IgD-negative memory B cell (primary cell): ENCODE results near the gene MAGEE1. TPM values are rescaled to one million over a fixed set of nuclear protein-coding genes. Genes with fewer than 3 reads are reported as not detected.

ENCODE experiments used
- H3K27ac Mint-ChIP-seq, 3 donors: one replicate each; pipeline ENCODE4 v1.8.0; 2020 to 2022; ENCODE audit warnings: mild to moderate bottlenecking in 3 of 3, mixed read lengths in 3 of 3, moderate library complexity in 1 of 3
- H3K27me3 Mint-ChIP-seq: one replicate; pipeline ENCODE4 v1.8.0; 2021; ENCODE audit warnings: mixed read lengths
- H3K36me3 Mint-ChIP-seq: one replicate; pipeline ENCODE4 v1.8.0; 2020; ENCODE audit warnings: mild to moderate bottlenecking, mixed read lengths
- H3K4me1 Mint-ChIP-seq, 3 donors: one replicate each; pipeline ENCODE4 v1.8.0; 2020 to 2022; ENCODE audit warnings: mixed read lengths in 3 of 3, mild to moderate bottlenecking in 1 of 3
- H3K4me3 Mint-ChIP-seq, 4 donors: one replicate each; pipeline ENCODE4 v1.8.0; 2020 to 2022; ENCODE audit warnings: mild to moderate bottlenecking in 4 of 4, mixed read lengths in 4 of 4, moderate library complexity in 3 of 4
- H3K9me3 Mint-ChIP-seq, 3 donors: one replicate each; pipeline ENCODE4 v1.8.0; 2020 to 2021; ENCODE audit warnings: mixed read lengths in 3 of 3, mild to moderate bottlenecking in 1 of 3
- polyA plus RNA-seq: library from polyadenylated mRNA; unstranded; fragments of 300-500 nt; fragmentation: Illumina TruSeq; gene quantifications from one replicate; pipeline ENCODE4 v1.2.3, GENCODE V29; 2021

Gene MAGEE1, protein sequence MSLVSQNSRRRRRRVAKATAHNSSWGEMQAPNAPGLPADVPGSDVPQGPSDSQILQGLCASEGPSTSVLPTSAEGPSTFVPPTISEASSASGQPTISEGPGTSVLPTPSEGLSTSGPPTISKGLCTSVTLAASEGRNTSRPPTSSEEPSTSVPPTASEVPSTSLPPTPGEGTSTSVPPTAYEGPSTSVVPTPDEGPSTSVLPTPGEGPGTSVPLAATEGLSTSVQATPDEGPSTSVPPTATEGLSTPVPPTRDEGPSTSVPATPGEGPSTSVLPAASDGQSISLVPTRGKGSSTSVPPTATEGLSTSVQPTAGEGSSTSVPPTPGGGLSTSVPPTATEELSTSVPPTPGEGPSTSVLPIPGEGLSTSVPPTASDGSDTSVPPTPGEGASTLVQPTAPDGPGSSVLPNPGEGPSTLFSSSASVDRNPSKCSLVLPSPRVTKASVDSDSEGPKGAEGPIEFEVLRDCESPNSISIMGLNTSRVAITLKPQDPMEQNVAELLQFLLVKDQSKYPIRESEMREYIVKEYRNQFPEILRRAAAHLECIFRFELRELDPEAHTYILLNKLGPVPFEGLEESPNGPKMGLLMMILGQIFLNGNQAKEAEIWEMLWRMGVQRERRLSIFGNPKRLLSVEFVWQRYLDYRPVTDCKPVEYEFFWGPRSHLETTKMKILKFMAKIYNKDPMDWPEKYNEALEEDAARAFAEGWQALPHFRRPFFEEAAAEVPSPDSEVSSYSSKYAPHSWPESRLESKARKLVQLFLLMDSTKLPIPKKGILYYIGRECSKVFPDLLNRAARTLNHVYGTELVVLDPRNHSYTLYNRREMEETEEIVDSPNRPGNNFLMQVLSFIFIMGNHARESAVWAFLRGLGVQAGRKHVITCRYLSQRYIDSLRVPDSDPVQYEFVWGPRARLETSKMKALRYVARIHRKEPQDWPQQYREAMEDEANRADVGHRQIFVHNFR
- 3.6 TPM for polyA plus RNA-seq

DNA sequence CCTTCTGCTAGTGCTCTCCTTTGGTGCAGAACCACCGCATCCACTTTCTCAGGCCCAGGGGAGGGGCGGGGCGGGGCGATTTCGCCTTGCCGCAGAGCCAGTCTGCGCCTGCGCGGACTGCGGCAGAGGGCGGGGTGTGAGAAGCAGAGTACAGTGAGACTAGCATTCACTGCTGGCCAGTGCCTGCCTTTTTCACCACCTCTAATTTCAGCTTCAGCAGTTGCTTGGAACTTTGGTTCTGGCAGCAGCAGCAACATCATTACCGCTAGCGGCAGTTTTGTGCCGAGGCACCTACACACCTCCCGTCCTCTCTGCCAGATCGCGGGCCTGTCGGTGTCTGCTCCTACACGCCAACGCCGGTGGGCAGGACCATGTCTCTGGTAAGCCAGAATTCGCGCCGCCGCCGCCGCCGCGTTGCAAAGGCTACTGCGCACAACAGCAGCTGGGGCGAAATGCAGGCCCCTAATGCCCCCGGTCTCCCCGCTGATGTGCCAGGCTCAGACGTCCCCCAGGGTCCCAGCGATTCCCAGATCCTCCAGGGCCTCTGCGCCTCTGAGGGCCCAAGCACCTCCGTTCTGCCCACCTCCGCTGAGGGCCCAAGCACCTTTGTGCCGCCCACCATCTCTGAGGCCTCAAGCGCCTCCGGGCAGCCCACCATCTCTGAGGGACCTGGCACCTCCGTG lies at the start of gene MAGEE1:
Gene MAGEE1 (plus strand): TSS at position 151 of the 683 bp plus-strand sequence. CDS start 221 bp downstream, at position 372.
- Mint-ChIP-seq H3K27ac (peak within 1 kb of the TSS; percentile 60 to 96 (median 88)), H3K27me3 (no peaks in the 10 kb centered on the region), H3K4me1 (peaks cover under 1 to 8% (median 2%) of the 10 kb centered on the region in 3 donors), H3K36me3 (no peaks in the 10 kb centered on the region), H3K4me3 (peak within 1 kb of the TSS; percentile 89 to 94 (median 92)), H3K9me3 (no peaks in the 10 kb centered on the region)

DNA sequence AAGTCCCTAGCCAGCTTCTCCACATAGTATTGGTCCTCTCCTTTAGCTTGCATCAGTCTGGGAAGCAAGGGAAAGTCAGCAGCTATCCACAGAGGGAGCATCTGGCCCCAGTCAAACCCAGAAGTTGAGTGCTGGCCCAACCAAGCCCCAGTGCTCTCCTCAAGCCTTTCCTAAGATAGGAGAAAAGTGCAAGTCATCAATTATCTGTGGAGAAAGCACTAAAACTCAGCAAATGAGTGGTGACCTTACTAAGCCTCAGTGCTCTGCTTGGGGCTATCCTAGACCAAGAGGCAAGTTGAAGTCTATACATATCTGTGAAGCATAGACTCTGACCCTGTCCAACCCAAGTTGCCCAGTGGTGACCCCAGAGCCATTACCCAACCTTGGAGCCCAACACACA lies 28.5 kb upstream of the MAGEE1 start:
- Mint-ChIP-seq H3K27me3 (peaks cover 3% of the 10 kb centered on the region), H3K27ac (no peak overlapping the region), H3K9me3 (no peaks in the 10 kb centered on the region), H3K36me3 (peaks cover 2% of the 10 kb centered on the region), H3K4me1 (no peaks in the 10 kb centered on the region), H3K4me3 (no peak overlapping the region)

DNA sequence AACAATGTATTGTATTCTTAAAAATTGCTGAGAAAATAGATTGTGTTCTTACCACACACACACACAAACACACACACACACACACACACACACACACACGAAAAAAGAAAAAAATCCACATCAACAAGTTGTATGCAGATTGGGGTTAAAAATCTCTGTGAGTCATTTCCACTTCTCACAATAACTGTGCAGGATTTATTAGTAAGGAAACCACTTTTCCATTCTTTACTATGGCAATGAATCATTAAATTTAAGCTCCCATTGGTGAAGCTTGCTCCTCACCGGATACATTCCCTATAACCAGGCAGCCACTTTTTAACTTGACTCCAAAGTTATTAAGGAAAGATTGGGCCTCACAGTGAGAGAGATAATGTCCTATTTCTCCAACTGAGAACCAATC lies 19.7 kb upstream of the MAGEE1 start:
- no peaks in the 10 kb centered on the region for H3K9me3 Mint-ChIP-seq
- H3K4me3 Mint-ChIP-seq: no peak overlapping the region
- no peaks in the 10 kb centered on the region for H3K4me1 Mint-ChIP-seq
- no peak overlapping the region for H3K27ac Mint-ChIP-seq
- H3K27me3 Mint-ChIP-seq: peaks cover 4% of the 10 kb centered on the region
- H3K36me3 Mint-ChIP-seq: no peaks in the 10 kb centered on the region

DNA sequence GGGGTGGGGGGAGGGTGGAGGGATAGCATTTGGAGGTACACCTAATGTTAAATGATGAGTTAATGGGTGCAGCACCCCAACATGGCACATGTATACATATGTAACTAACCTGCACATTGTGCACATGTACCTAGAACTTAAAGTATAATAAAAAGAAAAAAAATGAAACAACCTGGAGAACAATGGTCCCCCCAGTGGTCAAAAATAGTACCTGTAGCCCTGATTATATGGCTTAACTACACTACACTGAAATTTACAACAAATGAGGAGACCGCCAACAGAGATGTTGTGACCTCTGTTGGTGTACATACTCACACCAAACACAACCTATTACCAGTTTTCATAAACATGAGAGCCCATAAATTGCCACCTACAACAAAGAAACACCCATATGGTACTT lies 7.3 kb upstream of the MAGEE1 start:
- Mint-ChIP-seq H3K4me3 (no peak overlapping the region), H3K27ac (no peak overlapping the region), H3K9me3 (no peaks in the 10 kb centered on the region), H3K27me3 (no peaks in the 10 kb centered on the region), H3K4me1 (peaks cover 0 to 8% (median 5%) of the 10 kb centered on the region in 3 donors), H3K36me3 (no peaks in the 10 kb centered on the region)

DNA sequence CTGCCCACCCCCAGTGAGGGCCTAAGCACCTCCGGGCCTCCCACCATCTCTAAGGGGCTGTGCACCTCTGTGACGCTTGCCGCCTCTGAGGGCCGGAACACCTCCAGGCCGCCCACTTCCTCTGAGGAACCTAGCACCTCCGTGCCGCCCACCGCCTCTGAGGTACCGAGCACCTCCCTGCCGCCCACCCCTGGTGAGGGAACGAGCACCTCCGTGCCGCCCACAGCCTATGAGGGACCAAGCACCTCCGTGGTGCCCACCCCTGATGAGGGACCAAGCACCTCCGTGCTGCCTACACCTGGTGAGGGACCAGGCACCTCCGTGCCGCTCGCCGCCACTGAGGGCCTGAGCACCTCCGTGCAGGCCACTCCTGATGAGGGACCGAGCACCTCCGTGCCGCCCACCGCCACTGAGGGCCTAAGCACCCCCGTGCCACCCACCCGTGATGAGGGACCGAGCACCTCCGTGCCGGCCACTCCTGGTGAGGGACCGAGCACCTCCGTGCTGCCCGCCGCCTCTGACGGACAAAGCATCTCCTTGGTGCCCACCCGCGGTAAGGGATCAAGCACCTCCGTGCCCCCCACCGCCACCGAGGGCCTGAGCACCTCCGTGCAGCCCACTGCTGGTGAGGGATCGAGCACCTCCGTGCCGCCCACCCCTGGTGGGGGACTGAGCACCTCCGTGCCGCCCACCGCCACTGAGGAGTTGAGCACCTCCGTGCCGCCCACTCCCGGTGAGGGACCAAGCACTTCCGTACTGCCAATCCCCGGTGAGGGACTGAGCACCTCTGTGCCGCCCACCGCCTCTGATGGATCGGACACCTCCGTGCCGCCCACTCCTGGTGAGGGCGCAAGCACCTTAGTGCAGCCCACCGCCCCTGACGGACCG lies 977 bp downstream of the MAGEE1 start:
- Mint-ChIP-seq H3K4me3 (peak overlapping the region; percentile 89 to 94 (median 92)), H3K9me3 (no peaks in the 10 kb centered on the region), H3K27me3 (no peaks in the 10 kb centered on the region), H3K4me1 (peaks cover 2 to 8% (median 4%) of the 10 kb centered on the region in 3 donors), H3K27ac (peak overlapping the region; percentile 60 to 96 (median 84)), H3K36me3 (no peaks in the 10 kb centered on the region)

DNA sequence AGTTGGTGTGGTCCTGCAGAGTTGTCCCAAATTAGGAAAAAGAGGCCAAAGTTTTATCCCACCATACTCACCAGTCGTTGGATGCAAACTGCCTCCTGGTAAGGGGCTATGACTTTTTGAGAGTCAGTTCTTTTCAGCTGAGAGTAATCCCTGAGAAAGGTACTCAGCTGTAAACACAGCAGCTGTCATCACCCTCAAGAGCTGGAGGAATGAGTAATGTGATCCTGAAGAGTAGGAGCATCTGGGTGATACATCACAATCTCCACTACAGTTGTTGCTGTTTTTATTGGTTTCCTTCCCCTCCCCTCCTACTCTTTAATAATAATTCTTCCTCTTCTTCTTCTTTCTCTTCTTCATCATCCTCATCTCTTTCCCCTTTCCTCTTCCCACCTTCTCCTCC lies 5.7 kb downstream of the MAGEE1 start:
- Mint-ChIP-seq H3K4me1 (peaks cover 0 to 8% (median 5%) of the 10 kb centered on the region in 3 donors), H3K27me3 (no peaks in the 10 kb centered on the region), H3K27ac (no peak overlapping the region), H3K9me3 (no peaks in the 10 kb centered on the region), H3K4me3 (no peak overlapping the region), H3K36me3 (no peaks in the 10 kb centered on the region)

DNA sequence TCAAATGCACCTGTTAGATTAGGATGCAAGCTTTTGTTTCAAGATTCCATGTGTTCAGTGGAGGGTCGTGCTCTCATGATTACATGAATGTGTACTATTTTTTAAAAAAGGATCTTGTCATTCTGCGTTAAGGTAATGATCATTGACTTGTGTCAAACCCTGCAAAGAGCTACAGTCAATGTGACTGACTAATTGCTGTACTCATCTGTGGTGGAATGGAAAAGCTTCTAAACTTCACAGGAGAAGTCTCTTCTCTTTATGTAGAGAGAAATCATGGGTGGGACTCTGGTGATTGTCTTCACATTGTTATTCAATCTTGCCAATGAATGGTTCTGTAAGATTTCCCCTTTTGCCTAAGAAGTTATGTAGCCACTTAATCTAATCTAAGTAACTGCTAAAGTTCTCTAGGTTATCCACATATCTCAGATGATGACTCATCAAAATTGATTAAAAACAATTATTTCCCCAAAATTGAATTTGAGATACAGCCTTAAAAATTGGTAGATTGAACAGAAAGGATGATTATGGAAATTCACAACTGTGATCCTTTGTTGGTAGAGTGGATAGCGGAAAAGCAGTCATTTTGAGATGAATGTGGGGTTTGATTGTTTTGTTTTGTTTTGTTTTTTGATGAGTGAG lies 6.7 kb downstream of the MAGEE1 start:
- Mint-ChIP-seq H3K36me3 (no peaks in the 10 kb centered on the region), H3K4me3 (no peak overlapping the region), H3K27me3 (no peaks in the 10 kb centered on the region), H3K4me1 (peaks cover 0 to 8% (median 5%) of the 10 kb centered on the region in 3 donors), H3K27ac (peak overlapping the region in 1 of 3 donors; percentile 27), H3K9me3 (no peaks in the 10 kb centered on the region)

DNA sequence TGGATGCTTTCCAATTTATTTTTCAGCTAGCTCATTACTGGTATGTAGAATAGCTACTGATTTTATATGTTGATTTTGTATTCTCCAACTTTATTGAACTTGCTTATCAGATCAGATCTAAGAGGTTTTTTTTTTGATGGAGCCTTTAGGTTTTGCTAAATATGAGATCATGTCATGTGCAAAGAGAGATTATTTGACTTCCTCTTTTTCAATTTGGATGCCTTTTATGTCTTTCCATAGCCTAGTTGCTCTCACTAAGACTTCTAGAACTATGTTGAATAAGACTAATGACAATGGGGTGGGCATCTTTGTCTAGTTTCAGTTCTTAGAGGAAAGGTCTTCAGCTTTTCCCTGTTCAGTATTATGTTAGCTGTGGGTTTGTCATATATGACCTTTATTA lies 11.7 kb downstream of the MAGEE1 start:
- Mint-ChIP-seq H3K36me3 (no peaks in the 10 kb centered on the region), H3K9me3 (peaks cover 0 to 15% (median 13%) of the 10 kb centered on the region in 3 donors), H3K4me3 (no peak overlapping the region), H3K27ac (no peak overlapping the region), H3K4me1 (peaks cover 0 to 2% (median 2%) of the 10 kb centered on the region in 3 donors), H3K27me3 (no peaks in the 10 kb centered on the region)

DNA sequence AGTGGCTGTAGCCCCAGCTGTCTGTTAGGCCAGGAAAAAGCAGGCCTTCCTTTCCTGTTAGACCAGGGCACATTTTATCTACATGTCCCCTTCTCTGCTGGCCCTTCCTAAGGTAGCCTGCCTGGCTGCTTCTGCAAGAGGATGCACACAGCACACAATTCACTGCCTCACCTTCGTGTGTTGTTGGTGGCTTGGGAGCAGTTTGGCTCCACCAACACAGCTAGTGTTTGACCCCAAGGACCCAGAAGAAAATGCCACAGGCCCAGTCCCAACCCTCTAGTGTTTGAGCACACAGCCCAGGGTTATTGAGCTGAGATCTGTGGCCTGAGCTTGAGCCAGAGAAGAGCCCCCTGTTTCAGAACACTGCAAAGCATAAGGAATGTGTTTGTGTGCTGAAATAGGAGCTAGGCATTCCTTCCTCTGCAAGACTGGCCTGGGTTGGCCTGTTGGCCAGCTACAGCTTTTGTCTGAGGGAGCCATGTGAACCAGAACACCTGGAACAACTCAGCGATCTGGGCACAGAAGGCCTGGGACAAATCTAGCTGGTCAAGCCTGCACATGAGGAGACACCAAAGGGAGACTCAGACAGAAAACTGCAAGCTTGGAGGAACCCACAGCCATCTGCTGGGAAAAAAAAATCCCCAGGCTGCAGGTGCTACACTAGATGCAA lies 26.4 kb downstream of the MAGEE1 start:
- Mint-ChIP-seq H3K9me3 (peaks cover 0 to 3% (median 0%) of the 10 kb centered on the region in 3 donors), H3K27ac (no peak overlapping the region)

DNA sequence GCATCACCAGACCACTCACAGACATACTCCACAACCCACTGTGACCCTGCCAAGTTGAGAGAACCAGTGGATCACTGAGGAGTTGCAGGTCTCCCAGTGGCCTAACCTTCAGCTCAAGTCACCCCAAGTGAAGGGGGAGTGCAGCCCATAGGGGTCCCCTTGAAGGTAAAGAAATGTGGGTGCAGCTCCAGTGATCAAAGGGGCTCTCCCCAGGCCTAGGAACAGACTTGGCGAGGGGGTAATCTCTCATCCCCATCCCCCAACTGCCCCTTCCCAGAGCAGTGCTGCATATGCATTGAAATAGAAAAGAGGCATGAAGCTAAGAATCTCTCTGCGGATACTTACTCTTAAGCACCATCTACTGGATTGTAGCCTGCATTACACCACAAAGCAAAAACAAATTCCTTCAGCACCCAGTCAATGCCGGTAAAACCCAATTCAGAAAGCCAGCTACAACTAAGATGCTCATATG lies 27.0 kb downstream of the MAGEE1 start:
- H3K9me3 Mint-ChIP-seq: peaks cover 0 to 3% (median 0%) of the 10 kb centered on the region in 3 donors
- H3K4me3 Mint-ChIP-seq: no peak overlapping the region
- H3K36me3 Mint-ChIP-seq: no peaks in the 10 kb centered on the region
- H3K4me1 Mint-ChIP-seq: peaks cover 0 to 3% (median 0%) of the 10 kb centered on the region in 3 donors
- no peaks in the 10 kb centered on the region for H3K27me3 Mint-ChIP-seq
- H3K27ac Mint-ChIP-seq: peak overlapping the region in 1 of 3 donors; percentile 25

More for the DNA sequence above, 26.4 kb downstream of the MAGEE1 start:
- Mint-ChIP-seq H3K27me3 (no peaks in the 10 kb centered on the region), H3K4me1 (peaks cover 0 to 3% (median 0%) of the 10 kb centered on the region in 3 donors), H3K36me3 (no peaks in the 10 kb centered on the region), H3K4me3 (no peak overlapping the region)

DNA sequence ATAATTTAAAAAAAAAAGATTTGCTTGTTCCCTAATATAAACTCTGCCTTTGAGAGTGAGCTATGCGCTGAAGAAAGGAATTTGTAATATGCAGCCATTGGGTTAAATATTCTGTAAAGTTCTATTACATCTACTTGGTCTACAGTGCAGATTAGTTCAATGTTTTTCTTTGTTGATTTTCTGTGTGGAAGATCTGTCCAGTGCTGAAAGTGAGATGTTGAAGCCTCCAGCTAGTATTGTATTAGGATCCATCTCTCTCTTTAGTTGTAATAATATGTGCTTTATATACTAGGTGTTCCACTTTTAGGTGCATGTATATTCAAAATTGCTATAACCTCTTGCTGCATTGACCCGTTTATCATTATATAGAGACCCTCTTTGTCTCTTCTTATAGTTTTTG lies 49.8 kb downstream of the MAGEE1 start:
- Mint-ChIP-seq H3K36me3 (peaks cover 2% of the 10 kb centered on the region), H3K27me3 (no peaks in the 10 kb centered on the region), H3K9me3 (peaks cover 3 to 5% (median 5%) of the 10 kb centered on the region in 3 donors), H3K4me1 (no peaks in the 10 kb centered on the region), H3K4me3 (no peak overlapping the region), H3K27ac (no peak overlapping the region)
